NCI-H2029 treated with DMSO at 0.1 percent for 48 hours (cell line): ENCODE results near the gene EGFL7.

Experiments used
- DNase-seq: peaks from one replicate; lab custom pipeline; 2025; lab: John Stamatoyannopoulos, UW

Gene EGFL7

DNA sequence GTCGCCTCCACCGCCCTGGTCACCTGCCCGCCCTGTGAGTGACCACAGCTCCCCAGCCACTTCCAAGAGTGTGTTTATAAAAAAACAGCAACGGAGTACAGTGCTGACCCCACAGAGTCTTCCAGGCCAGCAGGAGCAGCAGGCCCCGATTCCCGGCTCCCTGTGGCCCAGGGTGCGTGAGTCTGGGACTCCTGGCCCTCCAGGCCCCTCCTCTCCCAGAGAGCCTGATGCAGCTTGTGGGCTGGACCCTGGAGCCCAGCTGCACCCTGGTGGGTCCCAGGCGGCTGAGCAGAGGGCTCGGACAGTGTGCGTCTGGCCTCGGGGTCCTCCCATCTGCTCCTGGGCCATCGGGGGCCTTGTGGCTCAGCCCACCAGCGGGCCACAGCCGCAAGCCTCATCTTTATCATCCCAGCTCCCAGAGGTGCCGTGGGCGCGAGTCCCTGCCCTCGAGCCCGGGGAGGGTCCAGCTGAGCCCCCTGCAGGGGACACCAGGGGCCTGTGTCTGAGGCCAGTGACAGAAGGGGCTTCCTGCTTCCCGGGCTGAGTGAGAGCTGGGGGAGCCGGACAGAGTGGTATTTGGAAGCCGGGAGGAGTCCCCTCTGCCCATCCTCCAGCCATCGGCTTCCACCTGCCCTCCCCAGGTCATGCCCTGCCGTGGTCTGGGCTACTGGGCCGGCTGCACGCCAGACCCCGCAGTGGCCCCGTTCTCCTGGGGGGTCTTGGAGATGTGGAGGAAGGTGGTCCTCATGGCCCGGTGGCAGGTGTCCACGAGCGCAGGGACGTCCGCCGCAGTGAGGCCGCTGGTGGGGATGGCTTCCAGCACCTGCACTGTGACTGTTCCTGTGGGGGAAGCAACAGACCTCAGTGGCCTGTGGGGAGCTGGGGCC, 10.6 kb downstream of the EGFL7 start:
- no peak for DNase-seq

DNA sequence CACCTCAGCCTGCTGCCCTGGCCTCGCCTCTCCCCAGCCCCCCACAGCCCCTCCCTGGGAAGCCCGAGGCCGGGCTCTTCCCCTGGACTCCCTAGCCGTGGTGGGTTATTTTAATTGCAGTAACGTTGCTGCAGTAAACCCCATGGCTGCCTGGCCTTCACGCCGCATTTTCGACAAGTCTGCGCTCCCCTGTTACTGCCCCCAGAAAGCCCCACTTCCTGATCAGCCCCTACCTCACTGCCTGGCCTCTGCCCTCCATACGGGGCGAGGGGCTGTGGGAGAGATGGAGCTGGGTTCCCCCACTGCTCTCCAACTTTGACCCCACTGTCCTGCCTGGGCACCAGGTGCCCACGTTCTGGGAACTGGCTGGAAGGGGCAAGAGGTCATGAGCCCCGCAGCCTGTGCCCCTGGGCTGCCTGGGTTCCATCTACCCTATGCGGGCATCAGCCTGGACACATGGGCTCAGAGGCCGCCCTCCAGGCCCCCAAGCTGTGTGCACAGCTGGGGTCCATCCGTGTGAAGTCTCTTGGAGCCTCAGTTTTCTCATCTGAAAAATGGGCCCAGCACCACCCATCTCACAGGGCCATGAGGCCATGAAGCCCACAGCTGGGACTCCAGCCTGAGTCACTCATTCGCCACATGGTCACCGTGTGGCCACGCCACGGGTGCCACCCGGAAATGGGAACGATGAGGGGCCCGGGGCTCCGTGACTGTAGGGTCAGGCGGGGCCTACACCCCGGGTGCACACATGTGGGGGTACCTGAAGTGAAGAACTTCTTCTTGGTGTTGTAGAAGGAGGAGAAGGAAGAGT, 11.5 kb downstream of the EGFL7 start:
- DNase-seq = no peak

DNA sequence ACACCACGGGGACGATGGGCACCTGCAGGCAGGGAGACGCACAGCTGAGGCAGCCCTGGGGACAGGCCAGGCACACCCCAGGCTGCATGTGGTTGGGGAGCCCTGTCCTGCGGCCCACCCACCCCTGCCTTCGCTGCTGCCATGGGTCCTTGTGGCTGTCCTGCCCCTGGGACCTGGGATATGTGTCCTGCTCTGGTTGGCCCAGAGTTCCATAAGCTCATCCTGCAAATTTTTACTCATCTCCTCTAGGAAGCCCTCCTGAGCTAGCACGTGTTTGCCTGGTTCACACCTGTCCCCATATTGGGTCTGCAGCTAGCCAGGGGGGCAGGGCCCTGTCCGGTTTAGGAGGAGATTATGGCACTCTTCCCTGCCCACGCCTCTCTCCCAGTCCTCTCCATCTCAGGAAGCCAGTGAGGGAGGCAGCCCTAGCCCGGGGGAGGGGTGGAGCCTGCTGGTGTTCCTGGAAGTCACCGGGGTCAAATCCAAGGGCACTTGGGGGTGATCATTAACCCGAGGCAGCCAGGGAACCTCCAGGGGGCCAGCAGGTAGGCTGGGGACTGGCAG, 12.2 kb downstream of the EGFL7 start:
- DNase-seq = no peak

DNA sequence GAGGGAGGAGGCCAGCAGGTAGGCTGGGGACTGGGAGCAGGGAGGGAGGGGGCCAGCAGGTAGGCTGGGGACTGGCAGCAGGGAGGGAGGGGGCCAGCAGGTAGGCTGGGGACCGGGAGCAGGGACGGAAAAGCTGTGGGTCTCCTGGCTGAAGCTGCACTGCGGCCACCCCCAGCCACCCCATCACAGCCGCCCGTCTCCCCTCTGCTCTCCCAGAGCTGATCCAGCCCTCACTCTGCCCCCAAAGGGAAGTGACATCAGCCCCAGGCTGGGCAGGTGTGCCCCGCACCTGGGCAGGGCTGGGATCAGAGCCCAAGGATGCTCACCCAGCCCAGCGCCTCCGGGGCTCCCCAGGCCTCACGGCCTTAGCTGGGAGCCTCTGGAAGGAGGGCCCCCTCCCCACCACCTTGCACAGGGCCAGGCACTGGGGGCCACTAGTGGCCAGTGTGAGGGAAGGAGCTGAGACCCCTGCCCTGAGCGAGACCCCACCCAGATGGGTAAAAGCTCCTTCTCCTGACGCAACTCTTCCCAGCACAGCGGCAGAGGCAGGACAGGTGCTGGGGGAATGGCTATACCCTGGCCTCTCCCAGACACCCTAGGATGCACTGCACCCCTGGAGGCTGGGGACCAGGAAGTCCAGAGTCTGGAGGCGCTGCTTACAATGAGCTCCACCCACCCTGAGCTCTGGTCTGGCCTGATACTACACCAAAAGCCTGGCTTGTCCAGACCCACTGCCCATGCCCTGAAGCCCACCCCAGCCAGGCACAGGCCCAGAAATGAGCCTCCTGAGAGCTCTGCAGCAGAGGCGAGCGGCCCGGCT, 13.0 kb downstream of the EGFL7 start:
- no peak for DNase-seq

DNA sequence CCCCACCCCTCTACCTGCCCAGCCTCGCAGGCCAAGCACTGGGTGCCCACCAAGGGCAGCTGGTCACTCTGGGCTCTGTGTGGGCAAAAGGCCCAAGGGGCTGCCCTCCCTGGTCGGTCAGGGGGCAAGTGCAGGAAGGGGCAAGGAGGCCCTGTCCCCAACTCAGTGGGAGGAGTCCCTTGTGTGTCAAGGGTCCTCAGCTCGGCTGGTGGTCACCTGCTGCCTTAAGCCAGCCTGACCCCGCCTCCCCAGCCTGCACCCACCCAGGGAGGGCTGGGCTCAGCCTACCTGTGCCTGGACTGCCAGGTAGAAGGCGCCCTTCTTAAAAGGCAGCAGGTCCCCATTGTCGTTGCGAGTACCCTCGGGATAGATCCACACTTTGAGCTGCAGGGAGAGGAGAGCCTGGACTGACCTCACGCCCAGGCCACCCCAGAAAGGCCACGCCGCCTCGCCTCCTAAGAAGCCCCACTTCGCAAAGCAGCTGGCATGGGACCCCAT, 13.6 kb downstream of the EGFL7 start:
- no peak for DNase-seq

DNA sequence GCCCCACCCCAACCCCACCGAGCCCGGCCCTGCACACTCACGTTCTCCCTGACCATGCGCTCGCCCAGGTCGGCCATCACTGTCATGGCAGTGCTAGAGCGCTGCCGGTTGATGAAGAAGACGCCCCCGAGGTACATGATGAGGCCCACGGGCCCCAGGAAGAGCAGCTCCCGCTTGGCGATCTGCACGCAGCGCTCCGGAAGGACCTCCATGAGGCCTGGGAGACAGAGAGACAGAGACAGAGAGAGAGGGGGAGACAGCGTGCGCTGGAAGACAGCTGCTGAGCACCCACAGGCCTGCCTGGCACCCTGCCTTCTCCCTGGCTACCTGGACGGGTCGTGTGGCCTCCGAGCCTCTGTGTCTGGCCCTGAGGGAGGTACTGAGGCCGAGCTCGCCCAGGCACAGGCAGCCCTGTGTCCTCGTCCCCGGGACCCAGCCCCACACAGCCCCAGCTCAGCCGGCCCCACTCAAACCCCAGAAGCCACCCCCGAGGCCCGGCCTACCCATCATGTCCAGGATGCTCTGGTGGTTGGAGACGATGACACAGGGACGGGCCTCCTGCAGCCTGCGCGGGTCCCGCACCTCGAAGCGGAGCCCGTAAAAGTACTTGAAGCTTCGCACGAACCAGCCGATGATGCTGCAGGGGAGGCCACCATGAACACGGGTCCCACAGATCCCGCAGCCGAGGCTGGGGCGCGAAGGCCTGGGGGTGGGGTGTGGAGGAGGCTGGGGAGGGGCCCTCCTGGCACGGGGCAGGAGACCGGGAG, 14.4 kb downstream of the EGFL7 start:
- no peak for DNase-seq

DNA sequence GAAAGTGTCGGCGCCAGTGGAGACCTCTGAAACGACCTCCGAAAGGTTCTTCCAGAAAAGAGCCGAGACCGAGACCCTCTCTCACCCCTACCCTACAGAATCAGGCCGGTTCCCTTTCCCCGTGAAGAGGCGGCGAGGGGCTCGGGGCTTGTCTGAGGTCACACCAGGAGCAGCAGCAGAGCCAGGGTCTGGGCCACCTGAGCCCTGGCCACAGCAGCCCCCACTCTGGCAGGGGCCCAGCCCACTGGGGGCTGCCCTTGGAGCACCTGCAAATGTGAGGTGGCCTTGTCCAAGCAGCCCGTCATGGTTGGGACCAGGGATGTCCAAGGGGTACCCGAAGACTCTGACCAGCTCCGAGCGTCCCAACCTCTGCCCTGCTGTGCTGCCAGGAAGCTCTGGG, 15.3 kb downstream of the EGFL7 start:
- no peak for DNase-seq

DNA sequence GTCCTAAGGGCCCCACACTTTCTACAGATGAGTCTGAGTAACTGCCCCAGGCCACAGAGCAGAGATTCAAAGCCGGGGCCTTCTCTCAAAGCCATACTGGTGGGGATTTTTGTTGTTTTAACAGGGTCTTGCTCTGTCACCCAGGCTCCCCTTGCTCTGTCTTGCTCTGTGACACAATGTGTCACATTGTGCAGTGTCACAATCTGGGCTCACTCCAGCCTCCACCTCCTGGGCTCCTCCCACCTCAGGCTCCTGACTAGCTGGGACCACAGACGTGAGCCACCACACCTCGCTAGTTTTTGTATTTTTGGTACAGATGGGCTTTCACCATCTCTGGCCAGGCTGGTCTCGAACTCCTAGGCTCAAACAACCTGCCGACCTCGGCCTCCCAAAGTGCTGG, 15.9 kb downstream of the EGFL7 start:
- DNase-seq = no peak

DNA sequence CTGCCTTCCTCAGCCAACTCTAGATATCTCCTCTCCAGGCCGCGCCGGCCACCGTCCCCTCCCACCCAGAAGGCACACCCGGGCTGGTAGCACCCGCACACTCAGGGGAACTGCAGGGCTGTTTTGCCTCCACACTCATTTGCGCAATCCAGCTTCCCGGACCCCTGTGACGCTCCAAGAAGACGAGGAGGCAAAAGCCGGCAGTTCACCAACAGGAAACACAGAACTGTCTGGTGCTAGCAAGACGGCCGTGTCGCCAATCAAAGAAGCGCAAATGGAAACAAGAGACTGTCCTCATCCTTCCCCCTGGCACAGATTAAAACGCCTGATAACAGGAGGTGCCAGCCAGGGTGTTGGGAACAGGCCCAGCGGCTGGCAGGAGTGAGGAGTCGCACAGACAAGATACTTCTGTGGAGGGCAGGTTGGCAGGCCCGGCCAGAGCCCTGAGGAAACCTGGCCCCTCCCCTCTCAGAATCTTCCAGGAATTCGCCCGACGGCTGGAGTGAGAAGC, 16.8 kb downstream of the EGFL7 start:
- peak; percentile 71 for DNase-seq

DNA sequence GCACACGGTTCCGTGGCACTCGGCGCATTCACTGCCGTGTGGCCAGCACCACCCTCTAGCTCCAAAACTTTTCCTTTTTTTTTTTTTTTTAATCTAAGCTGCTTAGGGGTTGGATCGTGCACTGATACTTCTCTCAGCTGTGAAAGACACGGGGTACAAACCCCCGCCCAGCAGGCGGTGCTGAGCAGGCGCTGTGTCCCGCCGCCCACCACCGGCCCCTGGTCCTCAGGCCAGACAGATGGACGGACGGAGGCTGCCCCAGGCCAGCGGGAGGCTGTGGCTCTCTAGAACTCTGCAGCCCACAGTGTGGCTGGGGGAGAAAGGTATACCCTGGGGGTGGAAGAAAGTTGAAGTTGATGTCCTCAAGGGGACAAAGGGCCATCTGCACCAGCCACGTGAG, 18.3 kb downstream of the EGFL7 start:
- no peak for DNase-seq

DNA sequence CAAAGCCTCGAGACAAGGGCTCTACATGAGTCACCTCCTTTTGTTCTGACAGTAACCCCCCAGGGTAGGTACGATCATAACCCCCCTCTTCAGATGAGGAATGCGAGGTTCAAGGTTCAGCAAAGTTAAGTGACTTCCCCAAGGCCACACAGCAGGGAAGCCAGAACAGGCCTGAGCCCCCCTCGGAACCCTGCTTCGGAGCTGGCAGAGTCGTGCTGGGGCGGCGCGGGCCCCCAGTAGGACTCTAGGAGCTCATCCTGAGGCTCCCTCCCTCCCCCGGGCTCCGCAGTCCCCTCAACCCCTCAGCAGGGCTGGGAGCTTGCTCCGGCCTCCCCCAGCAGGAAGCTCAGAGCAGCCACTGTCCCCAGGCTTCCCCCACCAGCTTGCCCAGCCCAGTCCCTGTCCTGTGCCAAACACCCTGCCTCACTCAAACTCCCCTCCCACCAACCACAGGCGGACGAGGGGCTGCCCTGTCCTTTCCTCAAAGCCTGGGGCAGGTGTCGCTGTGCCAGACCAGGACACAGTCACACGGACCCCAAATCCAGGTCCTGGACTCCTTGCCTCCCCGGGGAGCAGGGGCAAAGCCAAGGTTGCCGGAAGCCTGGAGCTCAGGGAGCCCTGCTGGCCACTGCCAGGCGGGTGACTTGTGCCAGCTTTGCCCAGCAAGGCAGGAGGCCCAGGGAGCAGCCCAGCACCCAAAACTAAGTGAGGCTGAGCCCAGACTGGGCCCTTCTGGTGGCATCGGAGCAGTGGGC, 19.4 kb downstream of the EGFL7 start:
- no peak for DNase-seq

DNA sequence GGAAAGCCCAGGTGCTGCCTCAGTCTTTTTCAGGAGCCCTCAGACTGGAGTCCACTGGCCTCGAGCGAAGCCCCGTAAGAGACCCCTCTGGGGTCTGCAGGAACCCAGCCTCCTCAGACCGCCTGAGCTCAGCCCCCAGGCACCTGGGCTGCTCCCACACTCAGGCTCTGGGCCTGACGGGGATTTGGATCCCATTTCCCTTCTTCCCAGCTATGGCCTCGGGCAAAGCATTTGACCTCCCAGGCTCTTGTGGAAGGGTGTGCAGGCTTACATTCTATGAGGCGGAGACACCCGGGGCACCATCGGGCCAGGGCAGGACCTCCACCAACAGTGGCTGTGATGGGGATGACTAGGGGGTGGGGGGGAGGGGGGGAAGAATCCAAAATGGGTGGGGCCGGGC, 20.0 kb downstream of the EGFL7 start:
- DNase-seq = no peak

DNA sequence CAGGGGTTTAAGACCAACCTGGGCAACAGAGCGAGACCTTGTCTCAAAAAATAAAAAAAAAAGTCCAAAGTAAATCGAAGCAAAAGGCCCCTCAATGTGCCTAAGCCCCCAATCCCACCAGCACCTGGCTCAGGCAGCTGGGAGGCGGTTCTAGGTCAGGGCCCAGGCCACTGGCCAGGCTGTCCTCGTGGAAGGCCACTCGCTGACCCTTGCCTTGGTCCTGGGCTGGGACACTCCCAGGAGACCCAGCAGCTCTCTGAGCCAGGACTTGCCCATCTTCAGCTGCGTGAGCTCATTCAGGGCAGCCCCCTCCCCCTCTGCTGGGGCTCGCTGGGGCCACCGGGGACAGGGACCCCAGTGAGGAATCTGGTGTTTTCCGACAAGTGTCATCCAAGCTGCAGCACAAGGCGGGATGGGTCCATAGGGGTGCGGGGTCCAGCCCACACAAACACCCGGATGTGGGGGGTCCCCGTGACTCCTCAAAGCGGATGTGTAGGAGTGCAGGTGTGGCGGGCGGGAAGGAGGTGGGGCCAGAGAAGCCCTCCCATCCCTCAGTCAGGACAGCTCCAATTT, 20.5 kb downstream of the EGFL7 start:
- DNase-seq = no peak

DNA sequence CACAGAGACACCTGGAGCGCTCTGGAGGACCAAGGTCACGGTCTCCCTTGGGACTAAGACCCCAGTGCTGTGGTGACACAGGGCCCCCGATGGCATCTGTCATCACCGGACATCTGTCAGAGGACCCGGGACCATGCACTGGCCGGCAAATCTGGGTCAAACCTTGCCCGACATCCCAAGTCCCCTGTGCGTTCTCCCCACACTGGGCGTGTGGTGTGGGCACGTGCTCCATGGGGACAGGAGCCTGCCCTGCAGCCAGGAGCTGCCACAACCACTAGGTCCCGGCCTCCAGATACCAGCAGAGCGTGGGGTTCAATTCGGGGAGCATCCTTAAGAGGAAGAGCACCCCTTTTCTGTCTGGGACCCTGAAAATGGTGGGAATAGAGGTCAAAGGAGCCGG, 21.0 kb downstream of the EGFL7 start:
- no peak for DNase-seq

DNA sequence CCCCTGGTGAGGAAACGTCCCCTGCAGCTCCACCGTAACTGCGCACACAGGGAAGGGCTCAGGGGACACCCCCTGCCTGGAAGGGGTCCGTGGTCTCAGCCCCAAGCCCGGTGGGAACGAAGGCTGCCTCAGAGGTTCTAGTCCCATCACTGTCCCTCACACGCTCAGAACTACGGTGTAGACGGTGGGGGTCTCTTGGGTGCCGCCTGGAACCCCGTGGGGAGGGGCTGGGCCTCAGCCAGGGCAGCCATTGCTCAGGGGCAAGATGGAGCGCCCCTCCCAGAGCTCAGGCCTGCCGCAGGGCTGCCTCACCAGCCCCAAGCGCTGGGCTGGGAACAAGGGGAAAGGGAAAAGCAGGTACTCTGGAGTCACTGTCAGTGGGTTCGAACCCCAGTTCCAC, 21.6 kb downstream of the EGFL7 start:
- no peak for DNase-seq

DNA sequence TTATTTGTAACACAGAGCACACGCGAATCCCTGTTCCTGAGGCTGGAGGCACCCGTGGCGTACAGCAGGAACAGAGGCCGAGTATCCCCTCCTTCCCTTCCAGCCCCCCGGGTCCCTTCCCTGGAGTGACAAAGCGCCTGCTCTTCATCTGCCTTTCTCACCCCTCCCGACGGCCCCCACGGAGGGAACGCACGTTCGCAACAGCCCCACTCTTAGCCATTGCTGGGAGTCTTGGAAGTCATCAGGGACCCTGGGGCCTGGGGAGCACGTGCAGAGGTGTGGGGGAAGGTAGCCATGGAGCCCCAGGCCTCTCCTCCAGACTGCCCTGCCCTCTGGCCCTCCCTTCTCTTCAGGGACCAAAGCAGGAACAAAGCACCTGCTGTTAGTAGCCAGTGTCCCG, 22.1 kb downstream of the EGFL7 start:
- no peak for DNase-seq

DNA sequence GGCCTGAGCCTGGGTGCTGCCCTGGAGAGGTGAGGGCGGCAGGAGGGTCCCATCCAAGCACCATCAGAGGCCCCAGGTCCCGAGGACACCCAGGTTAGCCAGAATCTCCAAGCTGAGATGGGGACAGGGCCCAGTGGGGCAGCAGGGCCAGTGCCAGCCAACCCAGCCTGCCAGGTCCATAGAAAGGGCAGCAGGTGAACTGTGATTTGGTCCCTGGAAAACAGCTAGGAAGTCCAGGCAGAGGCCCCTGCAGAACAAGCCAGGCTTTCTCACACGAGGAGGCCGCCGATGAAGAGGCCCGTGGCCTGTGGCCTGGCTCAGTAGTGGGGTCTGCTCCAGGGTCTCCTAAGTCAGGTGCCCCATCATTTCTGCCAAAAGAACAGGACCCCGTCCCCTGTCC, 22.5 kb downstream of the EGFL7 start:
- DNase-seq = no peak

DNA sequence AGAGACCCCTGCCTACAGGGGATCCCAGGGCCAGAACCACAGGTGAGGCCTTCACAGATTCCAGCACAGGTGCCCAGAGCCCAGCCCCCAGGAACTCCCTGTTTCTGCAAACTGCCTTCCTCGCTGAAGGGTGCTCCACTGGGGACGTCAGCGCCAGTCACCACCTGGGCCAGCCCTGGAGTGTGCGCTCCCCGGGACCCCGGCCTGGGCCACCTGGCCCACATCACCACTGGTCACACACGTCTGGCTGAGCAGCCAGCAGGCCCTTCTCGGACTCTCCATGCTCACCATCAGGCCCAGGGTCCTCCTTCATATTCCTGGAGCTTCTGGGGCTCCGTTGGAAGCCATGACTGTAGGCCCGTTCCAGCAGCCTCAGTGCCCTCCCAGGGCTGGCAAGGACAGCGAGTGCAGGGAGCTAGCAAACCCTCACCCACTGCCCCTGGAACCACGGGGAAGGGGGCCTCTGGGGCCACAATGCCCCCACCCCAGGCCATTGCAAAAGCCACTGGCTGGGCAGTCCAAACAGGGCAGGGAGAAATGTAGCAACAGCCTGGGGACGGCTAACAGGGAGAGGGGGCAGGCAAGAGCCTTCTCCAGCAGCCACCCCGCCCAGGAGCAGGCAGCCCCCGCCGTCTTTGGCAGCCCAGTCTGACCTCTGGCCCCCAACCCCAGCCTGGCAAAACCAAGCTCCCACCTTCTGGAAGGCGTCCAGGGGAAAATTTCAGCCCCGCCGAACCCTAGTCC, 23.2 kb downstream of the EGFL7 start:
- DNase-seq = no peak

DNA sequence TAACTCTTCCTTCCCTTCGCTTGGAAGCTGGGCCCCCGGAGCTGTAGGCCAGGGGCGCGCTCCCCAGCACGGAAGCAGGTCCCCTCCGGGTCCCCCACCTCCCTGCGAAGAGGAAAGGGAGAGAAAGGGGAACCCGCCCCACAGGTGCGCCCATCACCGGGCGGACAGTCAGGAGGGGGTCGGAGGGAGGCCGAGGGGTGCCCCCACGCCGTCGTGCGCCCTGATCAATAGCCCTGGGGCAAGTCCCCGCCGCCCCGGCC, 23.7 kb downstream of the EGFL7 start:
- no peak for DNase-seq
